Measurements from ENCODE around the gene SIGLEC6.

DNA sequence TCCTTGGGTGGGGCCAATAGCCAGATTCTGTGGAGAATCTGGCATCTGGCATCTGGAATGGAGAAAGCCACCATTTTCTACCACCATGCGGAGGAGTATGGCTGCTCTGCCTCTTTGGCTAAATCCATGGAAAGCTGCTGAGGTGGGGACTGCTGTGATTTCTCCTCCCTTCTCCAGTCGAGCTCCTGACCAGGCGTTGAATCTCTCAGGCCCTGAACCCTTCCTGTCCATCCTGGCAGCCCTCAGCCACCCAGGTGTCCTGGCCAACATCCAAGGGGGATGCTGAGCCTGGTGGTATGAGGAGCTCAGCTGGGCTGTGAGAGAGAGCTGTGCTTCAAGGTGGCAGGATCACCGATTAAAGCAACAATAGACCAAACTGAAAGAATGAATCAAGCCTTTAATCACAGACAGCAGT lies 17.4 kb upstream of the SIGLEC6 start:
- TF ChIP-seq, protein P1, sequence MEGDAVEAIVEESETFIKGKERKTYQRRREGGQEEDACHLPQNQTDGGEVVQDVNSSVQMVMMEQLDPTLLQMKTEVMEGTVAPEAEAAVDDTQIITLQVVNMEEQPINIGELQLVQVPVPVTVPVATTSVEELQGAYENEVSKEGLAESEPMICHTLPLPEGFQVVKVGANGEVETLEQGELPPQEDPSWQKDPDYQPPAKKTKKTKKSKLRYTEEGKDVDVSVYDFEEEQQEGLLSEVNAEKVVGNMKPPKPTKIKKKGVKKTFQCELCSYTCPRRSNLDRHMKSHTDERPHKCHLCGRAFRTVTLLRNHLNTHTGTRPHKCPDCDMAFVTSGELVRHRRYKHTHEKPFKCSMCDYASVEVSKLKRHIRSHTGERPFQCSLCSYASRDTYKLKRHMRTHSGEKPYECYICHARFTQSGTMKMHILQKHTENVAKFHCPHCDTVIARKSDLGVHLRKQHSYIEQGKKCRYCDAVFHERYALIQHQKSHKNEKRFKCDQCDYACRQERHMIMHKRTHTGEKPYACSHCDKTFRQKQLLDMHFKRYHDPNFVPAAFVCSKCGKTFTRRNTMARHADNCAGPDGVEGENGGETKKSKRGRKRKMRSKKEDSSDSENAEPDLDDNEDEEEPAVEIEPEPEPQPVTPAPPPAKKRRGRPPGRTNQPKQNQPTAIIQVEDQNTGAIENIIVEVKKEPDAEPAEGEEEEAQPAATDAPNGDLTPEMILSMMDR (IDR thresholded peaks at IDR 0.05): no peak
- TF ChIP-seq POLR2A (IDR thresholded peaks at IDR 0.05): no peak
